WTC11 (cell line): ENCODE results near the gene CYP11A1. TPM values are rescaled to one million over a fixed set of nuclear protein-coding genes. Genes with fewer than 3 reads are reported as not detected.

Source experiments
- ATAC-seq: fragments of 200-7000 bp; cut with Tn5 transposase; 2 replicates; pipeline ENCODE4 v1.10.0; 2021; ENCODE audit warnings: mild to moderate bottlenecking, moderate library complexity
- CTCF ChIA-PET: fragments of 300-600 bp; sonication (Branson Sonifier 250); formaldehyde crosslinking; loops from one replicate; lab custom pipeline; 2021; ENCODE audit warnings: antibody characterized with exemption; lab: Charles Lee
- POLR2A ChIA-PET: fragments of 350-600 bp; sonication (Branson Sonifier 250); formaldehyde crosslinking; loops from one replicate; lab custom pipeline; 2021; ENCODE audit warnings: antibody characterized with exemption; lab: Charles Lee
- DNase-seq: peaks from one replicate; pipeline ENCODE4 v3.0.0; 2021; ENCODE audit warnings: low spot score
- H3K27ac Mint-ChIP-seq: 2 replicates; pipeline ENCODE4 v1.8.0; 2021; ENCODE audit warnings: mixed read lengths
- H3K27me3 Mint-ChIP-seq: 2 replicates; pipeline ENCODE4 v1.8.0; 2021; ENCODE audit warnings: low read depth, mild to moderate bottlenecking, moderate library complexity, mixed read lengths
- H3K36me3 Mint-ChIP-seq: 2 replicates; pipeline ENCODE4 v1.8.0; 2021; ENCODE audit warnings: mixed read lengths
- H3K4me1 Mint-ChIP-seq: 2 replicates; pipeline ENCODE4 v1.8.0; 2022; ENCODE audit warnings: mixed read lengths
- H3K4me3 Mint-ChIP-seq: 2 replicates; pipeline ENCODE4 v1.8.0; 2021; ENCODE audit warnings: mild to moderate bottlenecking, moderate library complexity, mixed read lengths
- H3K9me3 Mint-ChIP-seq: 2 replicates; pipeline ENCODE4 v1.8.0; 2021; ENCODE audit warnings: mixed read lengths
- ESRRA ChIP-seq: sonication (generic); formaldehyde crosslinking; IDR thresholded peaks from 2 replicates; pipeline ENCODE4 v1.8.1; 2022; ENCODE audit warnings: mild to moderate bottlenecking, missing genetic modification reagents, borderline replicate concordance
- GRHL2 ChIP-seq: fragments of 250-450 bp; sonication (Bioruptor Pico); IDR thresholded peaks from 2 replicates; pipeline ENCODE4 v1.8.0; 2022; ENCODE audit warnings: mild to moderate bottlenecking, moderate library complexity; ENCODE audit not compliant: insufficient replicate concordance, severe bottlenecking
- NFATC4 ChIP-seq: fragments of 250-450 bp; sonication (Bioruptor Pico); IDR thresholded peaks from 2 replicates; pipeline ENCODE4 v1.9.0; 2021; ENCODE audit warnings: mild to moderate bottlenecking
- NR3C1 ChIP-seq: sonication (generic); formaldehyde crosslinking; conservative IDR thresholded peaks from 2 replicates; pipeline ENCODE4 v1.8.1; 2023; ENCODE audit warnings: low read depth, mild to moderate bottlenecking, missing genetic modification reagents
- TEAD1 ChIP-seq: sonication (generic); formaldehyde crosslinking; IDR thresholded peaks from 2 replicates; pipeline ENCODE4 v1.8.0; 2022; ENCODE audit warnings: mild to moderate bottlenecking, missing genetic modification reagents
- ZBTB21 ChIP-seq: sonication (generic); formaldehyde crosslinking; IDR thresholded peaks from 2 replicates; pipeline ENCODE4 v1.8.1; 2023; ENCODE audit warnings: mild to moderate bottlenecking, missing genetic modification reagents, borderline replicate concordance
- ZNF263 ChIP-seq: sonication (generic); formaldehyde crosslinking; IDR thresholded peaks from 2 replicates; pipeline ENCODE4 v1.8.1; 2022; ENCODE audit warnings: low read depth, mild to moderate bottlenecking, moderate library complexity, missing genetic modification reagents
- ZNF416 ChIP-seq: fragments of 250-450 bp; sonication (Bioruptor Pico); IDR thresholded peaks from 2 replicates; pipeline ENCODE4 v1.9.0; 2021; ENCODE audit warnings: mild to moderate bottlenecking, inconsistent platforms
- ZNF423 ChIP-seq: fragments of 250-450 bp; sonication (Bioruptor Pico); IDR thresholded peaks from 2 replicates; pipeline ENCODE4 v2.1.2; 2022; ENCODE audit warnings: mild to moderate bottlenecking, moderate library complexity
- total RNA-seq: library from RNA; stranded (reverse); gene quantifications from 3 replicates; pipeline ENCODE4 v1.2.3, GENCODE V29; 2021
- TF ChIP-seq, protein P1 (sequence below): sonication (generic); formaldehyde crosslinking; IDR thresholded peaks from 2 replicates; pipeline ENCODE4 v1.8.1; 2022; ENCODE audit warnings: missing genetic modification reagents, borderline replicate concordance
- TF ChIP-seq, protein P2 (sequence below): sonication (generic); formaldehyde crosslinking; IDR thresholded peaks from 2 replicates; pipeline ENCODE4 v1.8.1; 2022; ENCODE audit warnings: low read depth, missing genetic modification reagents, borderline replicate concordance
- TF ChIP-seq, protein P3 (sequence below): fragments of 250-450 bp; sonication (Bioruptor Pico); IDR thresholded peaks from 2 replicates; pipeline ENCODE4 v1.9.0; 2021; ENCODE audit warnings: moderate library complexity, mild to moderate bottlenecking, inconsistent platforms, borderline replicate concordance
- TF ChIP-seq, protein P4 (sequence below): sonication (generic); formaldehyde crosslinking; IDR thresholded peaks from 2 replicates; pipeline ENCODE4 v1.8.0; 2022; ENCODE audit warnings: mild to moderate bottlenecking, missing genetic modification reagents
- TF ChIP-seq, protein P5 (sequence below): fragments of 200-600 bp; IDR thresholded peaks from 2 replicates; pipeline ENCODE4 v1.8.0; 2022; ENCODE audit warnings: antibody characterized with exemption

The CYP11A1 gene
- total RNA-seq, 1 experiment from 2014 or later: 3.4 TPM

DNA sequence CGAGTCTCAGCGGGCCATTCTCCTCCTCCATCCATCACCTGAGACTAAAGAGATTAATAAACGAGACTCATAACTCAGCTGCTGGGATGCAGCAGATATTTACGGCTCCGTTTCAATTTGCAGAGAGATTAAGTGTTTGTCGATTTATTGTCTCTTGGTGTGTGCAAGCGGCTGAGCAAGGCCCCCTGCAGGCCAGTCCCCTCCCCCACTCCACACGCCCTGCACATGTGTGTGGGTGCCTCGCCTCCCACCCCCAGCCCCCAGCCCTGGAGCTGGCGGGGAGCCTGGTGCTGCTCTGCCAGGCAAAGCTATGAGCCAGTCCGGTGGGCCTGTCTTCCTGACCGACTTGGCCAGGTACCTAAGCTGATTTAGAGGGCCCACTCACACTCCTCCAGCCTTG, 63.0 kb downstream of the CYP11A1 start (continued):
- TF ChIP-seq, protein P1, sequence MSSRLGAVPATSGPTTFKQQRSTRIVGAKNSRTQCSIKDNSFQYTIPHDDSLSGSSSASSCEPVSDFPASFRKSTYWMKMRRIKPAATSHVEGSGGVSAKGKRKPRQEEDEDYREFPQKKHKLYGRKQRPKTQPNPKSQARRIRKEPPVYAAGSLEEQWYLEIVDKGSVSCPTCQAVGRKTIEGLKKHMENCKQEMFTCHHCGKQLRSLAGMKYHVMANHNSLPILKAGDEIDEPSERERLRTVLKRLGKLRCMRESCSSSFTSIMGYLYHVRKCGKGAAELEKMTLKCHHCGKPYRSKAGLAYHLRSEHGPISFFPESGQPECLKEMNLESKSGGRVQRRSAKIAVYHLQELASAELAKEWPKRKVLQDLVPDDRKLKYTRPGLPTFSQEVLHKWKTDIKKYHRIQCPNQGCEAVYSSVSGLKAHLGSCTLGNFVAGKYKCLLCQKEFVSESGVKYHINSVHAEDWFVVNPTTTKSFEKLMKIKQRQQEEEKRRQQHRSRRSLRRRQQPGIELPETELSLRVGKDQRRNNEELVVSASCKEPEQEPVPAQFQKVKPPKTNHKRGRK: no peak
- TF ChIP-seq, all 79 proteins: peak for 0

DNA sequence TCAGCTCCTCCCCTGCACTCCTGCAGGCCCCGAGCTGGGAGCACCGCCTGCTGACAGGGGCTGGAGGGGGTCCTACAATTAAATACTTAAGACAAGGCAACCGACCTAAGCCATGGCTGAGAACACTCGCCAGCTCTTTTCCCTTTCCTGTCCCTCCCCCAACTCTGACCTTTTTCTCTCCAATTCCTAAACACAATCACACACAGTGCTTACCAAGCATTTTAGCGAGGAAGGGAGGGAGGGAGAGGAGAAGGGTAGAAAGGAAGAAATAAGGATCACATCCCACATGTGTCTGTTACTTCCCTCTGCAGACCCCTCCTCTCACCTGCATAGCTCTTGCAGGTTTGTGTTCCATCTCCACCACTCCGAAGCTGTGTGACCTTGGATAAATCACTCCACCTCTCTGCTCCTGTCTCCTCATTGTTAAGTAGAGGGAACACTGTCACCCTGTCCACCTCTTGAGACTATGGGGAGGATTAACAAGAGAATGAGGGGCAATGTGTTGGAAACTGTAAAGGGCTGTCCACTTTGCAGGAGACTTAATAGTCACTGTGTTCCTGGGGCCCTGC, 63.6 kb downstream of the CYP11A1 start:
- 0 out of 2 replicates have a peak, but pooled peaks have one; percentile 7 for TF ChIP-seq ZNF423 (CRISPR knock-in tag)
- TF ChIP-seq, protein P2, sequence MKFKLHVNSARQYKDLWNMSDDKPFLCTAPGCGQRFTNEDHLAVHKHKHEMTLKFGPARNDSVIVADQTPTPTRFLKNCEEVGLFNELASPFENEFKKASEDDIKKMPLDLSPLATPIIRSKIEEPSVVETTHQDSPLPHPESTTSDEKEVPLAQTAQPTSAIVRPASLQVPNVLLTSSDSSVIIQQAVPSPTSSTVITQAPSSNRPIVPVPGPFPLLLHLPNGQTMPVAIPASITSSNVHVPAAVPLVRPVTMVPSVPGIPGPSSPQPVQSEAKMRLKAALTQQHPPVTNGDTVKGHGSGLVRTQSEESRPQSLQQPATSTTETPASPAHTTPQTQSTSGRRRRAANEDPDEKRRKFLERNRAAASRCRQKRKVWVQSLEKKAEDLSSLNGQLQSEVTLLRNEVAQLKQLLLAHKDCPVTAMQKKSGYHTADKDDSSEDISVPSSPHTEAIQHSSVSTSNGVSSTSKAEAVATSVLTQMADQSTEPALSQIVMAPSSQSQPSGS: no peak
- TF ChIP-seq, protein P3, sequence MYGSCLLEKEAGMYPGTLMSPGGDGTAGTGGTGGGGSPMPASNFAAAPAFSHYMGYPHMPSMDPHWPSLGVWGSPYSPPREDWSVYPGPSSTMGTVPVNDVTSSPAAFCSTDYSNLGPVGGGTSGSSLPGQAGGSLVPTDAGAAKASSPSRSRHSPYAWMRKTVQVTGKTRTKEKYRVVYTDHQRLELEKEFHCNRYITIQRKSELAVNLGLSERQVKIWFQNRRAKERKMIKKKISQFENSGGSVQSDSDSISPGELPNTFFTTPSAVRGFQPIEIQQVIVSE (CRISPR knock-in tag): no peak
- TF ChIP-seq, protein P4, sequence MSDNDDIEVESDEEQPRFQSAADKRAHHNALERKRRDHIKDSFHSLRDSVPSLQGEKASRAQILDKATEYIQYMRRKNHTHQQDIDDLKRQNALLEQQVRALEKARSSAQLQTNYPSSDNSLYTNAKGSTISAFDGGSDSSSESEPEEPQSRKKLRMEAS: 0 out of 2 replicates have a peak, but pooled peaks have one; percentile 11
- Mint-ChIP-seq H3K9me3 (no peaks in the 10 kb centered on the region), H3K27ac (no peak overlapping the region), H3K4me1 (peaks cover 88% of the 10 kb centered on the region), H3K27me3 (peaks cover 58% of the 10 kb centered on the region), H3K36me3 (no peaks in the 10 kb centered on the region), H3K4me3 (no peak overlapping the region)
- ATAC-seq (no peak), DNase-seq (no peak)
- ChIA-PET CTCF (interaction anchor here (0.6 to 6.2 kb wide), 20 partner anchors 8 to 354 kb away, joined by 3 to 53 read pairs (median 6); partner anchors contain the start of genes ISLR2 and STRA6), POLR2A (interaction anchor here (0.9 to 1.5 kb wide), 3 partner anchors 18 to 84 kb away, joined by 3 to 4 read pairs (median 3); no protein-coding TSS in a partner anchor)

DNA sequence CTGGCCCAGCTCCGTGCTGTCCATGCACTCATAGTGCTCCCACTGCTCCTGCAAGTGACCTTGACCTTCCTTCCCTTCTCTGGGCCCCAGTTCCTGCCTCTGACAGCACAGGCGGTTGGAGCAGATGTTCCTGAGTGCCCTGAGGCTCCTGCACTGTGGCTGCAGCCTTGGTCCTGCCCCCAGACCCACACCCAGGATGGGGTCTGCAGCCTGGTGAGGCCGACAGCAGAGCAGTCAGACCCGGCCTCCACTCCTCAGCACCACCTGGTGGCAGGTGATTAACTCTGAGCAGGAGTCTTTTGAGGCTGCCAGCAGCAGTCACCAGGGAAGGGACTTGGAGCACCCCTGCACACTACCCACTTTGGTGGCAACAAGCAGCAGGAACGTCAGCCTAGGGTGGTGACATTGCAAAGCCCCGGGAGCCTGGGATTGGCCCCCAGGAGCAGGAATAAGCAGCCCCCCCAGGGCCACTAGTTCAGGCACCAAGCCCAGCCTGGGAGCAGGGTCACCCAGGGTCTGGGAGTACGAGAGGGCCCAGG, 64.6 kb downstream of the CYP11A1 start:
- CTCF ChIA-PET: interaction anchor here (0.5 to 6.2 kb wide), 22 partner anchors 9 to 330 kb away, joined by 3 to 53 read pairs (median 5); partner anchors contain the start of genes ISLR2 and STRA6
- POLR2A ChIA-PET: interaction anchor here (0.9 to 1.5 kb wide), 2 partner anchors 19 to 83 kb away, joined by 3 to 4 read pairs; no protein-coding TSS in a partner anchor
- ATAC-seq (peak; percentile 67), DNase-seq (peak; percentile 86)
- H3K36me3 Mint-ChIP-seq: no peaks in the 10 kb centered on the region
- peaks cover 79% of the 10 kb centered on the region for H3K4me1 Mint-ChIP-seq
- peaks cover 57% of the 10 kb centered on the region for H3K27me3 Mint-ChIP-seq
- 0 out of 2 replicates have a peak, but pooled peaks have one; percentile 50 for TF ChIP-seq ZBTB21 (CRISPR knock-in tag)
- TF ChIP-seq ESRRA (CRISPR knock-in tag): 0 out of 2 replicates have a peak, but pooled peaks have one; percentile 21
- TF ChIP-seq ZNF416: no peak
- TF ChIP-seq TEAD1: peak; percentile 68; the same call in 1 of the 2 replicates
- TF ChIP-seq NFATC4 (CRISPR knock-in tag): no peak
- peak; percentile 73; the same call in 1 of the 2 replicates for TF ChIP-seq ZNF263 (CRISPR knock-in tag)
- TF ChIP-seq GRHL2: no peak
- TF ChIP-seq NR3C1: peak; percentile 91; the same call in 1 of the 2 replicates
- TF ChIP-seq, protein P5, sequence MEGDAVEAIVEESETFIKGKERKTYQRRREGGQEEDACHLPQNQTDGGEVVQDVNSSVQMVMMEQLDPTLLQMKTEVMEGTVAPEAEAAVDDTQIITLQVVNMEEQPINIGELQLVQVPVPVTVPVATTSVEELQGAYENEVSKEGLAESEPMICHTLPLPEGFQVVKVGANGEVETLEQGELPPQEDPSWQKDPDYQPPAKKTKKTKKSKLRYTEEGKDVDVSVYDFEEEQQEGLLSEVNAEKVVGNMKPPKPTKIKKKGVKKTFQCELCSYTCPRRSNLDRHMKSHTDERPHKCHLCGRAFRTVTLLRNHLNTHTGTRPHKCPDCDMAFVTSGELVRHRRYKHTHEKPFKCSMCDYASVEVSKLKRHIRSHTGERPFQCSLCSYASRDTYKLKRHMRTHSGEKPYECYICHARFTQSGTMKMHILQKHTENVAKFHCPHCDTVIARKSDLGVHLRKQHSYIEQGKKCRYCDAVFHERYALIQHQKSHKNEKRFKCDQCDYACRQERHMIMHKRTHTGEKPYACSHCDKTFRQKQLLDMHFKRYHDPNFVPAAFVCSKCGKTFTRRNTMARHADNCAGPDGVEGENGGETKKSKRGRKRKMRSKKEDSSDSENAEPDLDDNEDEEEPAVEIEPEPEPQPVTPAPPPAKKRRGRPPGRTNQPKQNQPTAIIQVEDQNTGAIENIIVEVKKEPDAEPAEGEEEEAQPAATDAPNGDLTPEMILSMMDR: peak; percentile 80
- no peak overlapping the region for H3K27ac Mint-ChIP-seq
- peak overlapping the region; percentile 37 for H3K4me3 Mint-ChIP-seq
- H3K9me3 Mint-ChIP-seq: no peaks in the 10 kb centered on the region
